ENCODE data around the gene MEGF11.

MEGF11 gene

DNA sequence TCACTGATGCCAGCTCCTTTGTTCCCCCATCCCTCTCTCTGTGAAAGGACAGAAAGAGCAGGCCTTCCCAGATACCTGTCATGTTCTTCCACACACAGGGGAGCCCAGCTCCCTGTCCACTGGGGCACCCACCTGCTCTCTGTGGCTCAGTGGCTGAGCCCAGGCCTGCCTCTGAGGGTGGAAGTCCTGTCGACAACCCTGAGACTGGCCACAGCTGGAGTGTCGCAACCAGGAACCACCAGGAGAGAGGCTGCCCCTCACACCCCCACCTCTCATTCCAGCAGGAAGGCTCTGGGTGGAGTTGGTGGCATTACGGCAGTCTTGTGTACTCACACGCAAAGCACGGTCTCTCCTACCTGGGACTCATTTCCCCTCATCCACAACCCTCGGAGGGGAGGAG is 66.3 kb downstream of the MEGF11 start:
- Histone ChIP-seq H3K9me3 (ENCODE audit: severe bottlenecking) (no peaks in the 10 kb centered on the region), H3K4me3 (ENCODE audit: severe bottlenecking) (no peak overlapping the region), H3K36me3 (ENCODE audit: low read depth) (no peaks in the 10 kb centered on the region), H3K27ac (ENCODE audit: poor library complexity, severe bottlenecking) (no peak overlapping the region), H3K4me1 (ENCODE audit: insufficient read depth, poor library complexity, severe bottlenecking) (no peaks in the 10 kb centered on the region), H3K27me3 (ENCODE audit: insufficient read depth, poor library complexity, severe bottlenecking) (peaks cover 8% of the 10 kb centered on the region)
- DNase-seq (ENCODE audit: low spot score) = peak; percentile 66
- ATAC-seq (ENCODE audit: low read depth) = peak; percentile 50
- TF ChIP-seq, protein P1, sequence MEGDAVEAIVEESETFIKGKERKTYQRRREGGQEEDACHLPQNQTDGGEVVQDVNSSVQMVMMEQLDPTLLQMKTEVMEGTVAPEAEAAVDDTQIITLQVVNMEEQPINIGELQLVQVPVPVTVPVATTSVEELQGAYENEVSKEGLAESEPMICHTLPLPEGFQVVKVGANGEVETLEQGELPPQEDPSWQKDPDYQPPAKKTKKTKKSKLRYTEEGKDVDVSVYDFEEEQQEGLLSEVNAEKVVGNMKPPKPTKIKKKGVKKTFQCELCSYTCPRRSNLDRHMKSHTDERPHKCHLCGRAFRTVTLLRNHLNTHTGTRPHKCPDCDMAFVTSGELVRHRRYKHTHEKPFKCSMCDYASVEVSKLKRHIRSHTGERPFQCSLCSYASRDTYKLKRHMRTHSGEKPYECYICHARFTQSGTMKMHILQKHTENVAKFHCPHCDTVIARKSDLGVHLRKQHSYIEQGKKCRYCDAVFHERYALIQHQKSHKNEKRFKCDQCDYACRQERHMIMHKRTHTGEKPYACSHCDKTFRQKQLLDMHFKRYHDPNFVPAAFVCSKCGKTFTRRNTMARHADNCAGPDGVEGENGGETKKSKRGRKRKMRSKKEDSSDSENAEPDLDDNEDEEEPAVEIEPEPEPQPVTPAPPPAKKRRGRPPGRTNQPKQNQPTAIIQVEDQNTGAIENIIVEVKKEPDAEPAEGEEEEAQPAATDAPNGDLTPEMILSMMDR (IDR thresholded peaks at IDR 0.05; ENCODE audit: poor library complexity, severe bottlenecking) = no peak

DNA sequence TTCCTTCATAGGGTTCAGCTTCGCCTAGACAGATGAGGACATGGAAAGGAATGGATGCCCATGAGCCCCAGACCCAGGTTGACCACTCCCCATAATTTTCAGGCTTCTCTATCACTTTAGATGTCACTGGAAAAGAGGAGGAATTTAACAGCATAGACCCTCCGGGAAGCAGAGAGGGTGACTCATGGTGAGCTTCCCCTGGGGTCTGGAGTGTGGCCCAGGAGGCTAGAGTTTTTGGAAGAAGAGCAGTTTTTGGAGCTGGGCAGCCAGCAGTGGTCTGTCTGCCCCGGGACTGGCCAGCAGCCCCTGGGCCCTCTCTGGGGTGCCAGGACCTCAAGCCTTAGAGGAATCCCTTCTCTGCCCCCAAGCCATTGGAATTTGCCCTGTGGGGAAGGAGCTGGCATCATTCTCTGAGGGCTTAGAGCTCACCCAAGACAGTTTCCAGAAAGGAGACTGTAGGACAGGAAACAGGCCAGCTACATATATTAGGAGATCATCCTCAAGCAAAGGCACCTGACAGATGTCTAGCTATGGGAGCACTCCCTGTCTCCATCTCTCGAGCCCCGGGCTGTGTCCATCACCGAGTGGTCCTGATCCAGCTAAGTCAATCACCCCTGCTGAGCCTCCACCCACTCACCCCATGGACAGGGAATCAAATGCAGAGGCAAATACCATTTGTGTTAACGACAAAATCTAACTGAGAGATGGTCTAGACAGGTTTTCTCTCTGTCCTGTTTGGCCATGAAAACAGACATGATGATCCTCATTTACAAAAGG is 67.3 kb downstream of the MEGF11 start:
- DNase-seq (ENCODE audit: low spot score) = peak; percentile 49
- Histone ChIP-seq H3K27ac (ENCODE audit: poor library complexity, severe bottlenecking) (no peak overlapping the region), H3K9me3 (ENCODE audit: severe bottlenecking) (no peaks in the 10 kb centered on the region), H3K4me3 (ENCODE audit: severe bottlenecking) (no peak overlapping the region), H3K36me3 (ENCODE audit: low read depth) (no peaks in the 10 kb centered on the region), H3K4me1 (ENCODE audit: insufficient read depth, poor library complexity, severe bottlenecking) (no peaks in the 10 kb centered on the region), H3K27me3 (ENCODE audit: insufficient read depth, poor library complexity, severe bottlenecking) (peaks cover 8% of the 10 kb centered on the region)
- TF ChIP-seq, protein P1 (IDR thresholded peaks at IDR 0.05; ENCODE audit: poor library complexity, severe bottlenecking) = no peak
- no peak for ATAC-seq (ENCODE audit: low read depth)

DNA sequence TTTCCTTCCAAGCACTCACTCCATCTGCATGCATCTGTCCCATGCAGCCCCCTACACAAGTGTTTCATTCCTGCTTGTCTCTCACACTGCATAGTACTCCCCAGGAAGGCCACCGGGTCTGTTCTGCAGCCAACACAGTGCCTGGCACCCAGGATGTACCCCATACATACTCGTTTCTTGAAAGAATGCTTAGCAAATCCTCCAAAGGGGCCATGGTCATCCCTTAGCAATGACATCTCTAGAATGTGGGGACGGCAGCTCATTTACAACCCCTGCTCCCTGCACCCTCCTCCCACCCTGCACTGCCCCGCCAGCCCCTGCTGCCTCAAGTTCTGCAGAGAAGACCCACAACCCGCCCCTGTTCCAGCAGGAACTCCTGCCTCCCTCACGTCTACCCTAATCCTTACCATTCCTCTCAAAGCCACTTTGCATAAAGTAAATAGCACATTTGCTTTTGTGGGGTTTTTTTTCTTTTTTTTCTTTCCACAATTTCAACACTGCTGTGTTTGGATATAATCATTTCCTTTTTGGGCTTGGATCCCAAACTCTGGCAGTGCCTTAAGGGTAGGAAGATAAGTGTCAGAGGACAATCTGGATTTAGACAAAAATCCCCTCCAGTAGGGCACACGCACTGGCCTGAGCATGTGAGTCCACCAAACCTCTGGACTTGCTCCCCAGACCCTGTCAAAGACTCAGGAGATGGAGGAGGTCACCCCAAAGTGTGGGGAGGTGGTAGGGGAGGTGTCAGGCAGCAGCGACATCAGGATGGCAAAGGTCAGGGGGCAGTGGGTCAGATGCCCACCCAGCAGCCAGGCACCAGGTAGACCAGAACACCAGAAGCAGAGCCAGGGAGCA is 68.4 kb downstream of the MEGF11 start:
- DNase-seq (ENCODE audit: low spot score) = peak; percentile 38
- Histone ChIP-seq H3K4me3 (ENCODE audit: severe bottlenecking) (no peak overlapping the region), H3K36me3 (ENCODE audit: low read depth) (no peaks in the 10 kb centered on the region), H3K4me1 (ENCODE audit: insufficient read depth, poor library complexity, severe bottlenecking) (no peaks in the 10 kb centered on the region), H3K27ac (ENCODE audit: poor library complexity, severe bottlenecking) (no peak overlapping the region), H3K9me3 (ENCODE audit: severe bottlenecking) (no peaks in the 10 kb centered on the region), H3K27me3 (ENCODE audit: insufficient read depth, poor library complexity, severe bottlenecking) (peaks cover 18% of the 10 kb centered on the region)
- no peak for ATAC-seq (ENCODE audit: low read depth)
- TF ChIP-seq, protein P1 (IDR thresholded peaks at IDR 0.05; ENCODE audit: poor library complexity, severe bottlenecking) = no peak

DNA sequence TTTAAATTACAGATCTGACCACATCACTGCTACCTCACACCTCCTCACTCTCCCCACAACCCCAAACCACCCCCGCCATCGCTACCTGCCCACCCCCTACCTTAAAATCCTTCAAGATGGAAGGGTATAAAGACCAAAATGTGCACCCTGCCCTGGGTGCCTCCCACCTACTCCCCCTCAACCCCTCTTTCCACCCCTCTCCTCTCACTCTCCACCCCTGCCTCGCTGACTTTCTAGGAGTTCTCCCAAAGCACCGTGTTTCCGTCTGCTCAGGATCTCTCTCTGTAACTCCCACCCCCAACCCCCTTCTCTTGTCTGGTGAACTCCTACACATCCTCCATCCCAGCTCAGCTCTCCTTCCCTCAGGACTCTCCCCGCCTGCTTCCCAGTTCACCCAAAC is 69.1 kb downstream of the MEGF11 start:
- TF ChIP-seq, protein P1 (IDR thresholded peaks at IDR 0.05; ENCODE audit: poor library complexity, severe bottlenecking) = no peak
- Histone ChIP-seq H3K36me3 (ENCODE audit: low read depth) (no peaks in the 10 kb centered on the region), H3K9me3 (ENCODE audit: severe bottlenecking) (no peaks in the 10 kb centered on the region), H3K4me1 (ENCODE audit: insufficient read depth, poor library complexity, severe bottlenecking) (no peaks in the 10 kb centered on the region), H3K27me3 (ENCODE audit: insufficient read depth, poor library complexity, severe bottlenecking) (peaks cover 21% of the 10 kb centered on the region), H3K4me3 (ENCODE audit: severe bottlenecking) (no peak overlapping the region), H3K27ac (ENCODE audit: poor library complexity, severe bottlenecking) (no peak overlapping the region)
- DNase-seq (ENCODE audit: low spot score) = peak; percentile 13
- ATAC-seq (ENCODE audit: low read depth) = no peak

All from RWPE2 (cell line).